HEK293 (cell line): ENCODE data around the gene ANO2.

ENCODE experiments used
- CTCF ChIA-PET: fragments of 350-600 bp; formaldehyde crosslinking; extraction: SDS; loops from one replicate; lab custom pipeline; 2021; ENCODE audit warnings: antibody characterized with exemption; lab: Yijun Ruan, JAX
- POLR2A ChIA-PET: fragments of 300-600 bp; formaldehyde crosslinking; extraction: SDS; loops from one replicate; lab custom pipeline; 2020; ENCODE audit warnings: antibody characterized with exemption, inconsistent platforms; lab: Yijun Ruan, JAX
- H3K27ac ChIP-seq: fragments of 200-500 bp; sonication (Bioruptor generic); 2 replicates; pipeline ENCODE4 v1.5.1; 2014; ENCODE audit warnings: low read depth, low read length, control low read depth, inconsistent platforms; ENCODE audit errors: extremely low read depth
- H3K36me3 ChIP-seq, 2 experiments: fragments of 200-500 bp in 1 of 2; sonication (Bioruptor generic) in 1 of 2; 1 replicate in 1 of 2; 2 replicates in 1 of 2; pipeline ENCODE4 v1.5.1; 2014 to 2017; ENCODE audit warnings: inconsistent platforms in 2 of 2, low read length in 2 of 2; ENCODE audit not compliant: control insufficient read depth in 2 of 2, insufficient read depth in 1 of 2
- H3K4me1 ChIP-seq: fragments of 200-500 bp; sonication (Bioruptor generic); 2 replicates; pipeline ENCODE4 v1.5.1; 2014; ENCODE audit warnings: mild to moderate bottlenecking, low read length, inconsistent platforms; ENCODE audit not compliant: control insufficient read depth, insufficient read depth
- H3K4me3 ChIP-seq: 2 replicates; pipeline ENCODE4 v1.5.1; 2011; ENCODE audit warnings: low read depth, mild to moderate bottlenecking, control low read depth, low read length, moderate library complexity
- H3K9me3 ChIP-seq: fragments of 200-500 bp; sonication (Bioruptor generic); 2 replicates; pipeline ENCODE4 v1.5.1; 2014; ENCODE audit warnings: low read depth, low read length, inconsistent platforms; ENCODE audit not compliant: control insufficient read depth, insufficient read depth
- EGR2 ChIP-seq: fragments of 450-650 bp; formaldehyde crosslinking; IDR thresholded peaks from 2 replicates; pipeline ENCODE4 v1.5.1; 2016; ENCODE audit warnings: low read depth, missing biosample characterization, missing genetic modification characterization
- GLI4 ChIP-seq: fragments of 450-650 bp; formaldehyde crosslinking; IDR thresholded peaks from 2 replicates; pipeline ENCODE4 v1.5.1; 2016; ENCODE audit warnings: missing biosample characterization, missing genetic modification characterization
- KLF1 ChIP-seq: fragments of 450-650 bp; formaldehyde crosslinking; IDR thresholded peaks from 2 replicates; pipeline ENCODE4 v1.5.1; 2016; ENCODE audit warnings: missing biosample characterization, missing genetic modification characterization
- ZBTB20 ChIP-seq: fragments of 450-650 bp; formaldehyde crosslinking; IDR thresholded peaks from 2 replicates; pipeline ENCODE4 v1.5.1; 2016; ENCODE audit warnings: missing biosample characterization, missing genetic modification characterization
- ZNF132 ChIP-seq: fragments of 450-650 bp; formaldehyde crosslinking; IDR thresholded peaks from 2 replicates; pipeline ENCODE4 v1.5.1; 2017; ENCODE audit warnings: missing biosample characterization, missing genetic modification characterization, borderline replicate concordance
- ZNF157 ChIP-seq: fragments of 450-650 bp; formaldehyde crosslinking; IDR thresholded peaks from 2 replicates; pipeline ENCODE4 v1.5.1; 2016; ENCODE audit warnings: missing biosample characterization, missing genetic modification characterization
- ZNF354C ChIP-seq: fragments of 450-650 bp; formaldehyde crosslinking; IDR thresholded peaks from 2 replicates; pipeline ENCODE4 v1.5.1; 2016; ENCODE audit warnings: missing biosample characterization, missing genetic modification characterization, low read depth, borderline replicate concordance
- ZNF501 ChIP-seq: fragments of 450-650 bp; formaldehyde crosslinking; IDR thresholded peaks from 2 replicates; pipeline ENCODE4 v1.5.1; 2016; ENCODE audit warnings: missing biosample characterization, missing genetic modification characterization
- ZNF548 ChIP-seq: fragments of 450-650 bp; formaldehyde crosslinking; IDR thresholded peaks from 2 replicates; pipeline ENCODE4 v1.5.1; 2016; ENCODE audit warnings: missing biosample characterization, missing genetic modification characterization
- ZNF549 ChIP-seq: fragments of 450-650 bp; IDR thresholded peaks from 2 replicates; pipeline ENCODE4 v1.5.1; 2018; ENCODE audit warnings: missing biosample characterization, missing genetic modification characterization, mild to moderate bottlenecking, inconsistent platforms, moderate library complexity
- ZNF561 ChIP-seq: fragments of 450-650 bp; IDR thresholded peaks from 2 replicates; pipeline ENCODE4 v1.5.1; 2018; ENCODE audit warnings: missing biosample characterization, missing genetic modification characterization, borderline replicate concordance
- ZNF776 ChIP-seq: fragments of 450-650 bp; formaldehyde crosslinking; IDR thresholded peaks from 2 replicates; pipeline ENCODE4 v1.5.0; 2017; ENCODE audit warnings: missing biosample characterization, missing genetic modification characterization, borderline replicate concordance
- TF ChIP-seq, protein P1 (sequence below): fragments of 450-650 bp; formaldehyde crosslinking; IDR thresholded peaks from 2 replicates; pipeline ENCODE4 v1.5.1; 2016; ENCODE audit warnings: missing biosample characterization, missing genetic modification characterization, borderline replicate concordance
- TF ChIP-seq, protein P2 (sequence below): fragments of 450-650 bp; formaldehyde crosslinking; IDR thresholded peaks from 2 replicates; pipeline ENCODE4 v1.5.1; 2017; ENCODE audit warnings: missing biosample characterization, missing genetic modification characterization
- TF ChIP-seq, protein P3 (sequence below): fragments of 450-650 bp; formaldehyde crosslinking; IDR thresholded peaks from 2 replicates; pipeline ENCODE4 v1.5.1; 2016; ENCODE audit warnings: missing biosample characterization, missing genetic modification characterization
- TF ChIP-seq, protein P4 (sequence below): fragments of 450-650 bp; formaldehyde crosslinking; IDR thresholded peaks from 2 replicates; pipeline ENCODE4 v1.5.1; 2016; ENCODE audit warnings: missing biosample characterization, missing genetic modification characterization, low read depth

ANO2 gene

DNA sequence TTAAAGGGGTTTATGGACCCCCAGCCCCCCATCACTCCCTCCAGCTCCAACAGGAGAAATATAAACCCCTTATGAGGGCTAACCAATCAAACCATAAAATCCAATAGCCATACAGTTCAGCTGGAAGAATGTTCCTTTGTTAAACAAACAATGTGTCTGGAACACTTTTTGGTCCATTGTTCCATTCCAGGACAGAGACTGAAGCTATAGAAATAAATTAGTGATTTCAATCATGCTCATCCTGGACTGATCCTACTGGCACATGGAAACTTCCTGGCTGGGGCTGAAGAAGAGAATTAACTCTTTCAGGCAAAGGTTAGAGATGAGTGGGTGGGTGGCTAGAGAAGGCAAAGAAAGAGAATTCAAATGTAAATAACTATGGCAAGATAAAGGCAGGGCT lies 63.4 kb downstream of the ANO2 start:
- Histone ChIP-seq H3K4me1 (no peaks in the 10 kb centered on the region), H3K27ac (no peak overlapping the region), H3K36me3 (no peaks in the 10 kb centered on the region), H3K4me3 (no peak overlapping the region), H3K9me3 (no peaks in the 10 kb centered on the region)
- ChIA-PET CTCF (no interaction called here), POLR2A (no interaction called here)
- TF ChIP-seq ZNF501, result no peak
- no peak for TF ChIP-seq ZNF548 (tag by site-specific recombination)
- no peak for TF ChIP-seq EGR2 (tag by site-specific recombination)
- TF ChIP-seq ZNF549 (tag by site-specific recombination), result no peak
- TF ChIP-seq, protein P1, sequence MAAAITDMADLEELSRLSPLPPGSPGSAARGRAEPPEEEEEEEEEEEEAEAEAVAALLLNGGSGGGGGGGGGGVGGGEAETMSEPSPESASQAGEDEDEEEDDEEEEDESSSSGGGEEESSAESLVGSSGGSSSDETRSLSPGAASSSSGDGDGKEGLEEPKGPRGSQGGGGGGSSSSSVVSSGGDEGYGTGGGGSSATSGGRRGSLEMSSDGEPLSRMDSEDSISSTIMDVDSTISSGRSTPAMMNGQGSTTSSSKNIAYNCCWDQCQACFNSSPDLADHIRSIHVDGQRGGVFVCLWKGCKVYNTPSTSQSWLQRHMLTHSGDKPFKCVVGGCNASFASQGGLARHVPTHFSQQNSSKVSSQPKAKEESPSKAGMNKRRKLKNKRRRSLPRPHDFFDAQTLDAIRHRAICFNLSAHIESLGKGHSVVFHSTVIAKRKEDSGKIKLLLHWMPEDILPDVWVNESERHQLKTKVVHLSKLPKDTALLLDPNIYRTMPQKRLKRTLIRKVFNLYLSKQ (tag by site-specific recombination), result no peak
- TF ChIP-seq ZNF132 (tag by site-specific recombination), result no peak
- TF ChIP-seq ZNF157, result no peak
- no peak for TF ChIP-seq ZNF776 (tag by site-specific recombination)

DNA sequence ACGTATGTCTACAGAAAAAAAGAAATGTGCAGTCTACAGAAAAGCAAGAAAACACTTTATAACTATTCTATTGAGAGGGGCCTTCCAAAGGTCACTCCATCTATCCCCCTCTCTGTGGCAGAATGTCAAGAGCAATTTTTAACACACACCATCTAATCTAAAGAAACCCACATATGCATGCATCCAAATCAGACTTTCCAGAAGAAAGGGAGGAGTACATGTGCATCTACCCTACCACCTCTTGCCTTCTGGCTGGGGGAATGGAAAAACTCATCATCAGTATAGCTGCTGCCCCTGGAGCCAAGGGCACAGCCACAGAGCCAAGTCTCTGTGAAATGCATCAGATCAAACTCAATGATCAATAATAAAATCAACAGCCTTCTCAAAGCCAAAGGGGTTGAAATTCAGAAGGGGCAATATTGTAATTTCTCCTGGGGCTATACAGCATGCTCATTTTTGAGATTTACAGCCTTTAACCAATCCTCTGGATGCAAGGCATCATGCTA lies 63.9 kb downstream of the ANO2 start:
- H3K9me3 ChIP-seq, result no peaks in the 10 kb centered on the region
- no peak overlapping the region for H3K27ac ChIP-seq
- H3K4me1 ChIP-seq, result no peaks in the 10 kb centered on the region
- POLR2A ChIA-PET, result no interaction called here
- TF ChIP-seq, protein P2, sequence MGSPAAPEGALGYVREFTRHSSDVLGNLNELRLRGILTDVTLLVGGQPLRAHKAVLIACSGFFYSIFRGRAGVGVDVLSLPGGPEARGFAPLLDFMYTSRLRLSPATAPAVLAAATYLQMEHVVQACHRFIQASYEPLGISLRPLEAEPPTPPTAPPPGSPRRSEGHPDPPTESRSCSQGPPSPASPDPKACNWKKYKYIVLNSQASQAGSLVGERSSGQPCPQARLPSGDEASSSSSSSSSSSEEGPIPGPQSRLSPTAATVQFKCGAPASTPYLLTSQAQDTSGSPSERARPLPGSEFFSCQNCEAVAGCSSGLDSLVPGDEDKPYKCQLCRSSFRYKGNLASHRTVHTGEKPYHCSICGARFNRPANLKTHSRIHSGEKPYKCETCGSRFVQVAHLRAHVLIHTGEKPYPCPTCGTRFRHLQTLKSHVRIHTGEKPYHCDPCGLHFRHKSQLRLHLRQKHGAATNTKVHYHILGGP, result no peak
- TF ChIP-seq, protein P3, sequence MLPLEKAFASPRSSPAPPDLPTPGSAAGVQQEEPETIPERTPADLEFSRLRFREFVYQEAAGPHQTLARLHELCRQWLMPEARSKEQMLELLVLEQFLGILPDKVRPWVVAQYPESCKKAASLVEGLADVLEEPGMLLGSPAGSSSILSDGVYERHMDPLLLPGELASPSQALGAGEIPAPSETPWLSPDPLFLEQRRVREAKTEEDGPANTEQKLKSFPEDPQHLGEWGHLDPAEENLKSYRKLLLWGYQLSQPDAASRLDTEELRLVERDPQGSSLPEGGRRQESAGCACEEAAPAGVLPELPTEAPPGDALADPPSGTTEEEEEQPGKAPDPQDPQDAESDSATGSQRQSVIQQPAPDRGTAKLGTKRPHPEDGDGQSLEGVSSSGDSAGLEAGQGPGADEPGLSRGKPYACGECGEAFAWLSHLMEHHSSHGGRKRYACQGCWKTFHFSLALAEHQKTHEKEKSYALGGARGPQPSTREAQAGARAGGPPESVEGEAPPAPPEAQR, result no peak
- TF ChIP-seq, protein P4, sequence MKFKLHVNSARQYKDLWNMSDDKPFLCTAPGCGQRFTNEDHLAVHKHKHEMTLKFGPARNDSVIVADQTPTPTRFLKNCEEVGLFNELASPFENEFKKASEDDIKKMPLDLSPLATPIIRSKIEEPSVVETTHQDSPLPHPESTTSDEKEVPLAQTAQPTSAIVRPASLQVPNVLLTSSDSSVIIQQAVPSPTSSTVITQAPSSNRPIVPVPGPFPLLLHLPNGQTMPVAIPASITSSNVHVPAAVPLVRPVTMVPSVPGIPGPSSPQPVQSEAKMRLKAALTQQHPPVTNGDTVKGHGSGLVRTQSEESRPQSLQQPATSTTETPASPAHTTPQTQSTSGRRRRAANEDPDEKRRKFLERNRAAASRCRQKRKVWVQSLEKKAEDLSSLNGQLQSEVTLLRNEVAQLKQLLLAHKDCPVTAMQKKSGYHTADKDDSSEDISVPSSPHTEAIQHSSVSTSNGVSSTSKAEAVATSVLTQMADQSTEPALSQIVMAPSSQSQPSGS (tag by site-specific recombination), result no peak
- no peak for TF ChIP-seq KLF1 (tag by site-specific recombination)
- no peak for TF ChIP-seq GLI4 (tag by site-specific recombination)
- TF ChIP-seq ZNF561, result no peak
- TF ChIP-seq, all 188 proteins: peak for 0
- CTCF ChIA-PET, result no interaction called here
- Histone ChIP-seq H3K36me3 (no peaks in the 10 kb centered on the region), H3K4me3 (no peak overlapping the region)

DNA sequence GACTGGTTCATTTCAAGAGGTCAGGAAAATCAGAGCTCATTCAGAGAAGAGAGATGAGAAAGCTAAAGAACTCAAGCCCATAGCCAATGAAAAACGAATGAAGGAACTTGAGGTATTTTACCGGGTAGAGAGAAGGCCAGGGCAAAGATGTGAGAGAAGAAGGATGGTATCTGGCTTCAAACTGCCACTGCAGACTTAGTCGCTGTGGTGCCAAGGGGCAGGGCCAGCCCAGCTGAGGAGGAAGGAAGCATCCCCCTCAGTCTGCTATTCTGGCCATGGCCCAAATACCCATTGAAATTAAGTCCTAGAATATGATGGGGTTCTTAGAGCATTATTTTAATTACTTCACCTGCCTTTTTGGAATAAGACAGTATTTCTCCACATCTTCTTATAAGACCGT lies 69.2 kb downstream of the ANO2 start:
- Histone ChIP-seq H3K4me1 (no peaks in the 10 kb centered on the region), H3K36me3 (no peaks in the 10 kb centered on the region), H3K9me3 (no peaks in the 10 kb centered on the region), H3K27ac (no peak overlapping the region), H3K4me3 (no peak overlapping the region)
- CTCF ChIA-PET, result interaction anchor here (0.6 kb wide), 1 partner anchor 113 kb away, joined by 3 read pairs; no protein-coding TSS in a partner anchor
- POLR2A ChIA-PET, result no interaction called here
- TF ChIP-seq ZBTB20 (no peak), EGR2 (tag by site-specific recombination) (no peak), ZNF354C (tag by site-specific recombination) (no peak)
